Vagina (tissue), 2 donors: ENCODE results near the gene IL9.

Experiments
- CTCF ChIP-seq, 3 experiments: fragments of 450-650 bp in 2 of 3; fragments of 200-600 bp in 1 of 3; sonication (generic) in 1 of 3; IDR thresholded peaks; one replicate each; pipeline ENCODE4 v1.5.1; 2017 to 2019; ENCODE audit warnings: antibody characterized with exemption in 3 of 3, mild to moderate bottlenecking in 2 of 3, moderate library complexity in 2 of 3
- POLR2A ChIP-seq, 2 donors: fragments of 450-650 bp; IDR thresholded peaks; one replicate each; pipeline ENCODE4 v1.6.1; 2017; ENCODE audit warnings: antibody characterized with exemption in 2 of 2, mild to moderate bottlenecking in 2 of 2, moderate library complexity in 2 of 2
- POLR2AphosphoS5 ChIP-seq, 2 donors: sonication (generic); formaldehyde crosslinking; IDR thresholded peaks; one replicate each; pipeline ENCODE4 v1.9.0; 2017; ENCODE audit warnings: antibody characterized with exemption in 2 of 2, mild to moderate bottlenecking in 2 of 2, low read depth in 1 of 2; ENCODE audit not compliant: insufficient read depth in 1 of 2

- no peak for TF ChIP-seq POLR2A (IDR thresholded peaks at IDR 0.05)
- TF ChIP-seq CTCF (IDR thresholded peaks at IDR 0.05) = no peak
- TF ChIP-seq POLR2AphosphoS5 (IDR thresholded peaks at IDR 0.05; ENCODE audit: insufficient read depth in 1 of 2, low read depth in 1 of 2) = no peak
Observed at GRCh38 chr5:135894789-135895188, 852 bp downstream of the IL9 start.
